ENCODE measurements around the gene CPT1A. TPM values are rescaled to one million over a fixed set of nuclear protein-coding genes. Genes with fewer than 3 reads are reported as not detected.

Gene CPT1A
- total RNA-seq, 1 experiment from 2014 or later: 31.8 TPM

GRCh38 chr11:68741463-68741862 lies 100.3 kb downstream of the CPT1A start:
- H3K4me3 Mint-ChIP-seq (ENCODE audit: unreplicated experiment): no peak overlapping the region
- DNase-seq (ENCODE audit: unreplicated experiment): no peak
- no TSS peak for BruUV-seq (replicated peaks)
- H3K27ac Mint-ChIP-seq (ENCODE audit: low read depth, unreplicated experiment): no peak overlapping the region
- H3K27me3 Mint-ChIP-seq (ENCODE audit: insufficient read depth, unreplicated experiment): no peaks in the 10 kb centered on the region
- no peak for TF ChIP-seq CTCF (IDR thresholded peaks at IDR 0.05; ENCODE audit: unreplicated experiment)
- intact Hi-C loops (cut with micrococcal nuclease): no loop called here
- H3K9me3 Mint-ChIP-seq (ENCODE audit: unreplicated experiment): no peaks in the 10 kb centered on the region
- CTCF ChIA-PET: no interaction called here
- POLR2A ChIA-PET: no interaction called here
- no peaks in the 10 kb centered on the region for H3K4me1 Mint-ChIP-seq (ENCODE audit: insufficient read depth, unreplicated experiment)
- no peaks in the 10 kb centered on the region for H3K36me3 Mint-ChIP-seq (ENCODE audit: insufficient read depth, unreplicated experiment)

- Mint-ChIP-seq H3K36me3 (ENCODE audit: insufficient read depth, unreplicated experiment) (no peaks in the 10 kb centered on the region), H3K4me1 (ENCODE audit: insufficient read depth, unreplicated experiment) (no peaks in the 10 kb centered on the region), H3K9me3 (ENCODE audit: unreplicated experiment) (no peaks in the 10 kb centered on the region), H3K4me3 (ENCODE audit: unreplicated experiment) (no peak overlapping the region), H3K27me3 (ENCODE audit: insufficient read depth, unreplicated experiment) (no peaks in the 10 kb centered on the region), H3K27ac (ENCODE audit: low read depth, unreplicated experiment) (no peak overlapping the region)
- ChIA-PET POLR2A (no interaction called here), CTCF (no interaction called here)
- TF ChIP-seq CTCF (IDR thresholded peaks at IDR 0.05; ENCODE audit: unreplicated experiment): no peak
- no peak for DNase-seq (ENCODE audit: unreplicated experiment)
- intact Hi-C loops (cut with micrococcal nuclease): no loop called here
- no TSS peak for BruUV-seq (replicated peaks)
Observed at GRCh38 chr11:68735646-68736045, 106.1 kb downstream of the CPT1A start.

GRCh38 chr11:68735125-68735524 lies 106.6 kb downstream of the CPT1A start:
- BruUV-seq (replicated peaks): no TSS peak
- TF ChIP-seq CTCF (IDR thresholded peaks at IDR 0.05; ENCODE audit: unreplicated experiment): no peak
- Mint-ChIP-seq H3K4me3 (ENCODE audit: unreplicated experiment) (no peak overlapping the region), H3K4me1 (ENCODE audit: insufficient read depth, unreplicated experiment) (no peaks in the 10 kb centered on the region), H3K27ac (ENCODE audit: low read depth, unreplicated experiment) (no peak overlapping the region), H3K27me3 (ENCODE audit: insufficient read depth, unreplicated experiment) (no peaks in the 10 kb centered on the region), H3K36me3 (ENCODE audit: insufficient read depth, unreplicated experiment) (no peaks in the 10 kb centered on the region), H3K9me3 (ENCODE audit: unreplicated experiment) (no peaks in the 10 kb centered on the region)
- intact Hi-C loops (cut with micrococcal nuclease): no loop called here
- CTCF ChIA-PET: no interaction called here
- DNase-seq (ENCODE audit: unreplicated experiment): no peak
- POLR2A ChIA-PET: no interaction called here

- BruUV-seq (replicated peaks): no TSS peak
- no peaks in the 10 kb centered on the region for H3K9me3 Mint-ChIP-seq (ENCODE audit: unreplicated experiment)
- intact Hi-C loops (cut with micrococcal nuclease): no loop called here
- H3K27ac Mint-ChIP-seq (ENCODE audit: low read depth, unreplicated experiment): no peak overlapping the region
- no peaks in the 10 kb centered on the region for H3K27me3 Mint-ChIP-seq (ENCODE audit: insufficient read depth, unreplicated experiment)
- no peak for TF ChIP-seq CTCF (IDR thresholded peaks at IDR 0.05; ENCODE audit: unreplicated experiment)
- H3K4me3 Mint-ChIP-seq (ENCODE audit: unreplicated experiment): no peak overlapping the region
- no peaks in the 10 kb centered on the region for H3K36me3 Mint-ChIP-seq (ENCODE audit: insufficient read depth, unreplicated experiment)
- POLR2A ChIA-PET: interaction anchor here (0.6 to 1.1 kb wide), 2 partner anchors 170 to 337 kb away, joined by 3 to 5 read pairs; no protein-coding TSS in a partner anchor
- CTCF ChIA-PET: no interaction called here
- DNase-seq (ENCODE audit: unreplicated experiment): no peak
- H3K4me1 Mint-ChIP-seq (ENCODE audit: insufficient read depth, unreplicated experiment): no peaks in the 10 kb centered on the region
Observed at GRCh38 chr11:68734111-68734510, 107.6 kb downstream of the CPT1A start.

Measured in MCF 10A (cell line).